ENCODE results near the gene THOC2.
"Not testable (repeated sequence)": the region's sequence is repeated elsewhere in the genome, so short reads cannot be mapped to it uniquely, and the experiment has no call there.

DNA sequence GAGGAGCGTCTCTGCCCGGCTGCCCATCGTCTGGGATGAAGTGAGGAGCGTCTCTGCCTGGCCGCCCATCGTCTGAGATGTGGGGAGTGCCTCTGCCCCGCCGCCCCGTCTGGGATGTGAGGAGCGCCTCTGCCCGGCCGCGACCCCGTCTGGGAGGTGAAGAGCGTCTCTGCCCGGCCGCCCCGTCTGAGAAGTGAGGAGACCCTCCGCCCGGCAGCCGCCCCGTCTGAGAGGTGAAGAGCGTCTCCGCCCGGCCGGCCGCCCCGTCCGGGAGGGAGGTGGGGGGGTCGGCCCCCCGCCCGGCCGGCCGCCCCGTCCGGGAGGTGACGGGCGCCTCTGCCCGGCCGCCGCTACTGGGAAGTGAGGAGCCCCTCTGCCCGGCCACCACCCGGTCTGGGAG is 1.2 kb upstream of the THOC2 start:
- TF ChIP-seq, protein P1, sequence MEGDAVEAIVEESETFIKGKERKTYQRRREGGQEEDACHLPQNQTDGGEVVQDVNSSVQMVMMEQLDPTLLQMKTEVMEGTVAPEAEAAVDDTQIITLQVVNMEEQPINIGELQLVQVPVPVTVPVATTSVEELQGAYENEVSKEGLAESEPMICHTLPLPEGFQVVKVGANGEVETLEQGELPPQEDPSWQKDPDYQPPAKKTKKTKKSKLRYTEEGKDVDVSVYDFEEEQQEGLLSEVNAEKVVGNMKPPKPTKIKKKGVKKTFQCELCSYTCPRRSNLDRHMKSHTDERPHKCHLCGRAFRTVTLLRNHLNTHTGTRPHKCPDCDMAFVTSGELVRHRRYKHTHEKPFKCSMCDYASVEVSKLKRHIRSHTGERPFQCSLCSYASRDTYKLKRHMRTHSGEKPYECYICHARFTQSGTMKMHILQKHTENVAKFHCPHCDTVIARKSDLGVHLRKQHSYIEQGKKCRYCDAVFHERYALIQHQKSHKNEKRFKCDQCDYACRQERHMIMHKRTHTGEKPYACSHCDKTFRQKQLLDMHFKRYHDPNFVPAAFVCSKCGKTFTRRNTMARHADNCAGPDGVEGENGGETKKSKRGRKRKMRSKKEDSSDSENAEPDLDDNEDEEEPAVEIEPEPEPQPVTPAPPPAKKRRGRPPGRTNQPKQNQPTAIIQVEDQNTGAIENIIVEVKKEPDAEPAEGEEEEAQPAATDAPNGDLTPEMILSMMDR (tag by site-specific recombination; IDR thresholded peaks at IDR 0.05): not testable (repeated sequence)
- TF ChIP-seq, protein P2, sequence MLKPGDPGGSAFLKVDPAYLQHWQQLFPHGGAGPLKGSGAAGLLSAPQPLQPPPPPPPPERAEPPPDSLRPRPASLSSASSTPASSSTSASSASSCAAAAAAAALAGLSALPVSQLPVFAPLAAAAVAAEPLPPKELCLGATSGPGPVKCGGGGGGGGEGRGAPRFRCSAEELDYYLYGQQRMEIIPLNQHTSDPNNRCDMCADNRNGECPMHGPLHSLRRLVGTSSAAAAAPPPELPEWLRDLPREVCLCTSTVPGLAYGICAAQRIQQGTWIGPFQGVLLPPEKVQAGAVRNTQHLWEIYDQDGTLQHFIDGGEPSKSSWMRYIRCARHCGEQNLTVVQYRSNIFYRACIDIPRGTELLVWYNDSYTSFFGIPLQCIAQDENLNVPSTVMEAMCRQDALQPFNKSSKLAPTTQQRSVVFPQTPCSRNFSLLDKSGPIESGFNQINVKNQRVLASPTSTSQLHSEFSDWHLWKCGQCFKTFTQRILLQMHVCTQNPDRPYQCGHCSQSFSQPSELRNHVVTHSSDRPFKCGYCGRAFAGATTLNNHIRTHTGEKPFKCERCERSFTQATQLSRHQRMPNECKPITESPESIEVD (tag by site-specific recombination; IDR thresholded peaks at IDR 0.05): not testable (repeated sequence)
- TF ChIP-seq, protein P3, sequence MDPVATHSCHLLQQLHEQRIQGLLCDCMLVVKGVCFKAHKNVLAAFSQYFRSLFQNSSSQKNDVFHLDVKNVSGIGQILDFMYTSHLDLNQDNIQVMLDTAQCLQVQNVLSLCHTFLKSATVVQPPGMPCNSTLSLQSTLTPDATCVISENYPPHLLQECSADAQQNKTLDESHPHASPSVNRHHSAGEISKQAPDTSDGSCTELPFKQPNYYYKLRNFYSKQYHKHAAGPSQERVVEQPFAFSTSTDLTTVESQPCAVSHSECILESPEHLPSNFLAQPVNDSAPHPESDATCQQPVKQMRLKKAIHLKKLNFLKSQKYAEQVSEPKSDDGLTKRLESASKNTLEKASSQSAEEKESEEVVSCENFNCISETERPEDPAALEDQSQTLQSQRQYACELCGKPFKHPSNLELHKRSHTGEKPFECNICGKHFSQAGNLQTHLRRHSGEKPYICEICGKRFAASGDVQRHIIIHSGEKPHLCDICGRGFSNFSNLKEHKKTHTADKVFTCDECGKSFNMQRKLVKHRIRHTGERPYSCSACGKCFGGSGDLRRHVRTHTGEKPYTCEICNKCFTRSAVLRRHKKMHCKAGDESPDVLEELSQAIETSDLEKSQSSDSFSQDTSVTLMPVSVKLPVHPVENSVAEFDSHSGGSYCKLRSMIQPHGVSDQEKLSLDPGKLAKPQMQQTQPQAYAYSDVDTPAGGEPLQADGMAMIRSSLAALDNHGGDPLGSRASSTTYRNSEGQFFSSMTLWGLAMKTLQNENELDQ (tag by site-specific recombination; IDR thresholded peaks at IDR 0.05; ENCODE audit: low read depth): not testable (repeated sequence)
- TF ChIP-seq, protein P4, sequence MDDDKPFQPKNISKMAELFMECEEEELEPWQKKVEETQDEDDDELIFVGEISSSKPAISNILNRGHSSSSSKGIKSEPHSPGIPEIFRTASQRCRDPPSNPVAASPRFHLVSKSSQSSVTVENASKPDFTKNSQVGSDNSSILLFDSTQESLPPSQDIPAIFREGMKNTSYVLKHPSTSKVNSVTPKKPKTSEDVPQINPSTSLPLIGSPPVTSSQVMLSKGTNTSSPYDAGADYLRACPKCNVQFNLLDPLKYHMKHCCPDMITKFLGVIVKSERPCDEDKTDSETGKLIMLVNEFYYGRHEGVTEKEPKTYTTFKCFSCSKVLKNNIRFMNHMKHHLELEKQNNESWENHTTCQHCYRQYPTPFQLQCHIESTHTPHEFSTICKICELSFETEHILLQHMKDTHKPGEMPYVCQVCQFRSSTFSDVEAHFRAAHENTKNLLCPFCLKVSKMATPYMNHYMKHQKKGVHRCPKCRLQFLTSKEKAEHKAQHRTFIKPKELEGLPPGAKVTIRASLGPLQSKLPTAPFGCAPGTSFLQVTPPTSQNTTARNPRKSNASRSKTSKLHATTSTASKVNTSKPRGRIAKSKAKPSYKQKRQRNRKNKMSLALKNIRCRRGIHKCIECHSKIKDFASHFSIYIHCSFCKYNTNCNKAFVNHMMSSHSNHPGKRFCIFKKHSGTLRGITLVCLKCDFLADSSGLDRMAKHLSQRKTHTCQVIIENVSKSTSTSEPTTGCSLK (tag by site-specific recombination; IDR thresholded peaks at IDR 0.05): not testable (repeated sequence)
- TF ChIP-seq ZNF335 (tag by site-specific recombination; conservative IDR thresholded peaks at IDR 0.05); ZBTB8A (tag by site-specific recombination; IDR thresholded peaks at IDR 0.05); ZBTB1 (tag by site-specific recombination; IDR thresholded peaks at IDR 0.05); ZNF223 (tag by site-specific recombination; IDR thresholded peaks at IDR 0.05); ZNF274 (IDR thresholded peaks at IDR 0.05; ENCODE audit: low read length); ZNF274 (tag by site-specific recombination; IDR thresholded peaks at IDR 0.05; ENCODE audit: borderline replicate concordance); MYNN (tag by site-specific recombination; IDR thresholded peaks at IDR 0.05; ENCODE audit: borderline replicate concordance); ZNF426 (tag by site-specific recombination; IDR thresholded peaks at IDR 0.05): not testable (repeated sequence)
- TF ChIP-seq, protein P5, sequence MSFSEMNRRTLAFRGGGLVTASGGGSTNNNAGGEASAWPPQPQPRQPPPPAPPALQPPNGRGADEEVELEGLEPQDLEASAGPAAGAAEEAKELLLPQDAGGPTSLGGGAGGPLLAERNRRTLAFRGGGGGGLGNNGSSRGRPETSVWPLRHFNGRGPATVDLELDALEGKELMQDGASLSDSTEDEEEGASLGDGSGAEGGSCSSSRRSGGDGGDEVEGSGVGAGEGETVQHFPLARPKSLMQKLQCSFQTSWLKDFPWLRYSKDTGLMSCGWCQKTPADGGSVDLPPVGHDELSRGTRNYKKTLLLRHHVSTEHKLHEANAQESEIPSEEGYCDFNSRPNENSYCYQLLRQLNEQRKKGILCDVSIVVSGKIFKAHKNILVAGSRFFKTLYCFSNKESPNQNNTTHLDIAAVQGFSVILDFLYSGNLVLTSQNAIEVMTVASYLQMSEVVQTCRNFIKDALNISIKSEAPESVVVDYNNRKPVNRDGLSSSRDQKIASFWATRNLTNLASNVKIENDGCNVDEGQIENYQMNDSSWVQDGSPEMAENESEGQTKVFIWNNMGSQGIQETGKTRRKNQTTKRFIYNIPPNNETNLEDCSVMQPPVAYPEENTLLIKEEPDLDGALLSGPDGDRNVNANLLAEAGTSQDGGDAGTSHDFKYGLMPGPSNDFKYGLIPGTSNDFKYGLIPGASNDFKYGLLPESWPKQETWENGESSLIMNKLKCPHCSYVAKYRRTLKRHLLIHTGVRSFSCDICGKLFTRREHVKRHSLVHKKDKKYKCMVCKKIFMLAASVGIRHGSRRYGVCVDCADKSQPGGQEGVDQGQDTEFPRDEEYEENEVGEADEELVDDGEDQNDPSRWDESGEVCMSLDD (tag by site-specific recombination; IDR thresholded peaks at IDR 0.05): not testable (repeated sequence)
- TF ChIP-seq, protein P6, sequence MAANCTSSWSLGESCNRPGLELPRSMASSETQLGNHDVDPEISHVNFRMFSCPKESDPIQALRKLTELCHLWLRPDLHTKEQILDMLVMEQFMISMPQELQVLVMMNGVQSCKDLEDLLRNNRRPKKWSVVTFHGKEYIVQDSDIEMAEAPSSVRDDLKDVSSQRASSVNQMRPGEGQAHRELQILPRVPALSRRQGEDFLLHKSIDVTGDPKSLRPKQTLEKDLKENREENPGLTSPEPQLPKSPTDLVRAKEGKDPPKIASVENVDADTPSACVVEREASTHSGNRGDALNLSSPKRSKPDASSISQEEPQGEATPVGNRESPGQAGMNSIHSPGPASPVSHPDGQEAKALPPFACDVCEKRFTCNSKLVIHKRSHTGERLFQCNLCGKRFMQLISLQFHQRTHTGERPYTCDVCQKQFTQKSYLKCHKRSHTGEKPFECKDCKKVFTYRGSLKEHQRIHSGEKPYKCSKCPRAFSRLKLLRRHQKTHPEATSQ (tag by site-specific recombination; IDR thresholded peaks at IDR 0.05): not testable (repeated sequence)

Measured in HEK293 (cell line).